ENCODE measurements around the gene TNFRSF13B.

The TNFRSF13B gene

DNA sequence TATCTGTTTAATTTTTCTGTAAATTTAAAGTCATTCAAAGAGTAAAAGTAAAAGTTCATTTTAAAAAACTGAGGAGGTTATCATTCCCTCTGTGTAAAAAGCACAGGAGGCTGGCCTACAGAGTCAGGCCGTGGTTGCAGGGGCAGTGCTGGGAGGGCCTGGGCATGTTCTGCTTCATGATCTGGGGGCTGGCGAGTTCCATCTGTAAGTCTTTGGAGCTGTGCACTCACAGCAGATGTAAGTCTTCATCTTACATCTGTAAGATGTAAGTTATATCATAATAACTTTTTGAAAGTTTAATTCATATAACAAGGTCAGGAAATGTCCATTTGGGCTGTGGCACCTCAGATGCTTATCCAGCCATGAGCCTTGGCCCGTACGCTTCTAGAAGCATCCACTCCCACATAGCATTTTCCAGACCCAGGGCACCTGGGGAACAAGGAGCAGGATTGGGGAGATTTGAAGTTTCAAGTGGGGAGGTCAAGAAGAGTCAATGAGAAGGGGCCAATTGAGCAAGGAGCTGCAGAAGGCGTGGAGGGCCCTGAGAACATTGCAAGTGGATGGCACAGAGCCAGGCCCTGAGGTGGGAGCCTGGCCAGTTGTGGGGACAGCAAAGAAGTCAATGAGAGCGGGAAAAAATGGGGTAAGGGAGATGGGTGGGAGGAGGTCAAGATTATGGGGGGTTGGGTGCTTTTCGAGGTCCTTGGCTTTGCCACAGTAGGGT is 54.1 kb downstream of the TNFRSF13B start:
- TF ChIP-seq, protein P1, sequence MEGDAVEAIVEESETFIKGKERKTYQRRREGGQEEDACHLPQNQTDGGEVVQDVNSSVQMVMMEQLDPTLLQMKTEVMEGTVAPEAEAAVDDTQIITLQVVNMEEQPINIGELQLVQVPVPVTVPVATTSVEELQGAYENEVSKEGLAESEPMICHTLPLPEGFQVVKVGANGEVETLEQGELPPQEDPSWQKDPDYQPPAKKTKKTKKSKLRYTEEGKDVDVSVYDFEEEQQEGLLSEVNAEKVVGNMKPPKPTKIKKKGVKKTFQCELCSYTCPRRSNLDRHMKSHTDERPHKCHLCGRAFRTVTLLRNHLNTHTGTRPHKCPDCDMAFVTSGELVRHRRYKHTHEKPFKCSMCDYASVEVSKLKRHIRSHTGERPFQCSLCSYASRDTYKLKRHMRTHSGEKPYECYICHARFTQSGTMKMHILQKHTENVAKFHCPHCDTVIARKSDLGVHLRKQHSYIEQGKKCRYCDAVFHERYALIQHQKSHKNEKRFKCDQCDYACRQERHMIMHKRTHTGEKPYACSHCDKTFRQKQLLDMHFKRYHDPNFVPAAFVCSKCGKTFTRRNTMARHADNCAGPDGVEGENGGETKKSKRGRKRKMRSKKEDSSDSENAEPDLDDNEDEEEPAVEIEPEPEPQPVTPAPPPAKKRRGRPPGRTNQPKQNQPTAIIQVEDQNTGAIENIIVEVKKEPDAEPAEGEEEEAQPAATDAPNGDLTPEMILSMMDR (IDR thresholded peaks at IDR 0.05; ENCODE audit: unreplicated experiment in 3 of 3): no peak
- Mint-ChIP-seq H3K9me3 (no peaks in the 10 kb centered on the region), H3K27me3 (ENCODE audit: low read depth) (peaks cover 13% of the 10 kb centered on the region), H3K4me3 (no peak overlapping the region), H3K36me3 (ENCODE audit: low read depth) (no peaks in the 10 kb centered on the region), H3K4me1 (peaks cover 14% of the 10 kb centered on the region), H3K27ac (peak overlapping the region in 1 of 3 experiments; percentile 16)

DNA sequence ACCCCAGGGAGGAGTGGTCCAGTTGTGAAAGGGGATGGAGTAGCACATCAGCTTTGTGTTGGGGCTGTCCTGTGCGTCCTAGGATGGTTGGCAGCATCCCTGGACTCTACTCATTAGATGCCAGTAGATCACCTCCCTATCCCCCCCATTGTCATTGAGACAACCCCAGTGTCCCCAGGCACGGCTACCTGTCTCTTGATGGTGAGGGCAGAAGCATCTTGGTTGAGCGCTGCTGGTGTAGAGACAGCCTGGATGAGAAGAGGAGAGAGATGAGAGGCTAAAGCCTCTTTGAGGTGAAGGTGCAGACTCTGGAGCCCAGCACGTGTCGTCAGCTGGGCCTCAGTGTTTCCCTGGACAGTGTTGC is 55.4 kb downstream of the TNFRSF13B start:
- H3K4me3 Mint-ChIP-seq: no peak overlapping the region
- peaks cover 15% of the 10 kb centered on the region for H3K4me1 Mint-ChIP-seq
- peaks cover 13% of the 10 kb centered on the region for H3K27me3 Mint-ChIP-seq (ENCODE audit: low read depth)
- TF ChIP-seq, protein P1 (IDR thresholded peaks at IDR 0.05; ENCODE audit: unreplicated experiment in 3 of 3): no peak
- no peaks in the 10 kb centered on the region for H3K36me3 Mint-ChIP-seq (ENCODE audit: low read depth)
- H3K27ac Mint-ChIP-seq: no peak overlapping the region
- no peaks in the 10 kb centered on the region for H3K9me3 Mint-ChIP-seq

DNA sequence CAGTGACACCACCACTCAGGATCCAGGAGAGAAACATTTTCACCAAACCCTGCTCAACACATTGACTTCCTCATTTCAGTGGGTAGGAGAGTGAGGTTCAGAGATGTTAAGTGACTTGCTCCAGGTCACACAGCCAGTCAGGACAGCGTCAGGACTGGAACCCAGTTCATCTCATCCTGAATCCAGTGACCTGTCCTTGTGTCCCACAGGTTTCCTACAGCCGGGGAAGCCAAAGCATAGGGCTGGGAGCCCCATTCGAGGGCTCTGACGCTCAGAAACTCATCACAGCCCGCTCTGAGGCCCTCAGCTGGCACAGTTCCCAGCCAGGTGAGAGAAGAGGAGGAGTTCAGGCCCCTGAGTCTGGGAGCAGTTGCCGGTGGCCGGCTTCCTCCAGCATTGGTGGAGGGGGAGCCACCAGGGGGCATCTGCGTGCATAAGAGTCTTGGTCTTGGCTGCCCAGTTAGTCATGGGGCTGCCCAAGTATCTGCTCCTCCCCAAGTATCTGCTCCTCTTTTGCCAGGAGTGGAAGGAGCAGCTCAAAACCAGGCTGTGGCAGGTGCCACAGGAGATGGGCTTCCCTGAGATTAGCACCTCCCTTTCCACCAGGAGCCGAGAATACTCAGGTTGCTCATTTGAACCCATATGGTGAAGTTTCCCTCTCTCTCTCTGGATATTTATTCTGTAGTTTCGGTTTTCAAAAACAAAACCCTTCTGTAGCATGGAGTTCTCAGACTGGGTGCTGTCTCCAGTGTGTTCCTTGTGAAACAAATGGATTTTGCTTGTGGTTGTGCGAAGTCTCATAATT is 56.0 kb downstream of the TNFRSF13B start:
- H3K4me3 Mint-ChIP-seq: no peak overlapping the region
- H3K4me1 Mint-ChIP-seq: peaks cover 18% of the 10 kb centered on the region
- no peak overlapping the region for H3K27ac Mint-ChIP-seq
- H3K36me3 Mint-ChIP-seq (ENCODE audit: low read depth): no peaks in the 10 kb centered on the region
- H3K9me3 Mint-ChIP-seq: no peaks in the 10 kb centered on the region
- H3K27me3 Mint-ChIP-seq (ENCODE audit: low read depth): peaks cover 11% of the 10 kb centered on the region
- TF ChIP-seq, protein P1 (IDR thresholded peaks at IDR 0.05; ENCODE audit: unreplicated experiment in 3 of 3): peak in 2 of 3 experiments; percentile 24 to 41

DNA sequence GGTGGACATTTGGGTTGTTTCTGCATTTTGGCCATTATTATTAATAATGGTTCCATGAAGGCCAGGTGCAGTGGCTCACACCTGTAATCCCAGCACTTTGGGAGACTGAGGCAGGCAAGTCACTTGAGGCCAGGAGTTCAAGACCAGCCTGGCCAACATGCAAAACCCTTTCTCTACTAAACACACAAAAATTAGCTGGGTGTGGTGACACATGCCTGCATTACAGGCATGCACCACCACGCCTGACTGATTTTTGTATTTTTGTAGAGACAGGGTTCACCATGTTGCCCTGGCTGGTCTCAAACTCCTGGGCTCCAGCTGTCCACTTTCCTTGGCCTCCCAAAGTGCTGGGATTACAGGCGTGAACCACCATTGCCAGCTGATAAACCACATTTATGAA is 58.5 kb downstream of the TNFRSF13B start:
- TF ChIP-seq, protein P1 (IDR thresholded peaks at IDR 0.05; ENCODE audit: unreplicated experiment in 3 of 3): no peak
- peaks cover 28% of the 10 kb centered on the region for H3K4me1 Mint-ChIP-seq
- no peaks in the 10 kb centered on the region for H3K9me3 Mint-ChIP-seq
- H3K27ac Mint-ChIP-seq: no peak overlapping the region
- peaks cover 4% of the 10 kb centered on the region for H3K27me3 Mint-ChIP-seq (ENCODE audit: low read depth)
- H3K4me3 Mint-ChIP-seq: no peak overlapping the region
- H3K36me3 Mint-ChIP-seq (ENCODE audit: low read depth): no peaks in the 10 kb centered on the region

DNA sequence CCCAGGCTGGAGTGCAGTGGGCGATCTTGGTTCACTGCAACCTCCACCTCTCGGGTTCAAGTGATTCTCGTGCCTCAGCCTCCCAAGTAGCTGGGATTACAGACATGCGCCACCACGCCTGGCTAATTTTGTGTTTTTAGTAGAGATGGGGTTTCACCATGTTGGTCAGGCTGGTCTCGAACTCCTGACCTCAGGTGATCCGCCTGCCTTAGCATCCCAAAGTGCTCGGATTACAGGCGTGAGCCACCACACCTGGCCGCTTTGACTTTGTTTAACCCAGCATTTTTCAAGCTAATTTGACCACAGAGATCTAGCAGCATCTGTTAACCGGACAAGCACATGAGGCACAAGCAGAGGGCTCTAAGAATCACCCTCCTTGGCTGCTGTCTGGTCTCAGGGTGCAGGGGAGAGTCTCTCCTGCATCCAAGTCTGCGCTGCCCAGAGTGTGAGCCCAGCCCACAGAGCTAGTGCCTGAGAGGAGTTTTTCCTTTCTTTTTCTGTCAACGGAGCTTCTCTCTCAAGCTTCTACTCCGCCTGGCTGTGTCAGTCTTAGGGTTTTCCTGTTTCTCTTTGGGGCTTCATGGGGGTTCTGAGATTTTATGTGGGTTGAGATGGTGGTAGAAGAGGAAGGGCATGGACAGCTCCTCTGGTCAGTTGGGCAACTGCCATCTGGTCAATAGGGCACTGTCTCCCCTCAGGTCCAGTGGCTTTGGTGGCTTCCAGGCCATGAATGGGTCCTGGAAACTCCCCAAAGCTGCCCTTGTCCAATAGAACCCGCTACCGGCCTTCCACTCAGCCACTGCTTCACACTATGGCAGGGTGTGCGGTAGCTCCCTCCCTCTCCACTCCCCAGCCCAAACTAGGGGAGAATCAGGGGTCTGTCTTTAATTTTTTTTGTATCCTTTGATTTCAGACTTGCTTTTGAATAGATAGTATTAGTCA is 59.6 kb downstream of the TNFRSF13B start:
- no peak overlapping the region for H3K4me3 Mint-ChIP-seq
- peaks cover 4% of the 10 kb centered on the region for H3K27me3 Mint-ChIP-seq (ENCODE audit: low read depth)
- no peaks in the 10 kb centered on the region for H3K36me3 Mint-ChIP-seq (ENCODE audit: low read depth)
- no peaks in the 10 kb centered on the region for H3K9me3 Mint-ChIP-seq
- H3K4me1 Mint-ChIP-seq: peaks cover 18% of the 10 kb centered on the region
- TF ChIP-seq, protein P1 (IDR thresholded peaks at IDR 0.05; ENCODE audit: unreplicated experiment in 3 of 3): no peak
- H3K27ac Mint-ChIP-seq: no peak overlapping the region
